ENCODE results near the gene SLC8A1. TPM values are rescaled to one million over a fixed set of nuclear protein-coding genes. Genes with fewer than 3 reads are reported as not detected.

The SLC8A1 gene
- total RNA-seq, 1 donor from 2014 or later: 4.2 TPM

GRCh38 chr2:40219141-40219540 is 232.7 kb downstream of the SLC8A1 start:
- no peaks in the 10 kb centered on the region for H3K4me1 Mint-ChIP-seq
- no peak for TF ChIP-seq CTCF (conservative IDR thresholded peaks at IDR 0.05)
- H3K4me3 Mint-ChIP-seq: no peak overlapping the region
- DNase-seq (ENCODE audit: low read depth, low spot score): no peak
- no peaks in the 10 kb centered on the region for H3K27me3 Mint-ChIP-seq (ENCODE audit: low read depth)
- no peak overlapping the region for H3K27ac Mint-ChIP-seq (ENCODE audit: unreplicated experiment)
- H3K9me3 Mint-ChIP-seq: peaks cover 10% of the 10 kb centered on the region
- H3K36me3 Mint-ChIP-seq (ENCODE audit: low read depth): no peaks in the 10 kb centered on the region

- DNase-seq (ENCODE audit: low read depth, low spot score): no peak
- Mint-ChIP-seq H3K27ac (ENCODE audit: unreplicated experiment) (no peak overlapping the region), H3K4me1 (no peaks in the 10 kb centered on the region), H3K27me3 (ENCODE audit: low read depth) (no peaks in the 10 kb centered on the region), H3K4me3 (no peak overlapping the region), H3K36me3 (ENCODE audit: low read depth) (no peaks in the 10 kb centered on the region), H3K9me3 (peaks cover 10% of the 10 kb centered on the region)
- no peak for TF ChIP-seq CTCF (conservative IDR thresholded peaks at IDR 0.05)
These were observed 233.2 kb downstream of the SLC8A1 start for GRCh38 chr2:40218679-40219078.

- no peaks in the 10 kb centered on the region for H3K27me3 Mint-ChIP-seq (ENCODE audit: low read depth)
- H3K27ac Mint-ChIP-seq (ENCODE audit: unreplicated experiment): no peak overlapping the region
These were observed 238.3 kb downstream of the SLC8A1 start for GRCh38 chr2:40213619-40214018.

GRCh38 chr2:40213071-40213470 is 238.8 kb downstream of the SLC8A1 start:
- Mint-ChIP-seq H3K9me3 (peaks cover 18% of the 10 kb centered on the region), H3K27me3 (ENCODE audit: low read depth) (no peaks in the 10 kb centered on the region), H3K4me3 (no peak overlapping the region), H3K36me3 (ENCODE audit: low read depth) (no peaks in the 10 kb centered on the region), H3K4me1 (no peaks in the 10 kb centered on the region), H3K27ac (ENCODE audit: unreplicated experiment) (no peak overlapping the region)
- TF ChIP-seq CTCF (conservative IDR thresholded peaks at IDR 0.05): peak; percentile 29
- no peak for DNase-seq (ENCODE audit: low read depth, low spot score)

More at GRCh38 chr2:40213619-40214018, 238.3 kb downstream of the SLC8A1 start:
- Mint-ChIP-seq H3K9me3 (peaks cover 18% of the 10 kb centered on the region), H3K36me3 (ENCODE audit: low read depth) (no peaks in the 10 kb centered on the region), H3K4me1 (no peaks in the 10 kb centered on the region), H3K4me3 (no peak overlapping the region)
- no peak for DNase-seq (ENCODE audit: low read depth, low spot score)
- no peak for TF ChIP-seq CTCF (conservative IDR thresholded peaks at IDR 0.05)

GRCh38 chr2:40210968-40211353 is 240.9 kb downstream of the SLC8A1 start:
- H3K36me3 Mint-ChIP-seq (ENCODE audit: low read depth): no peaks in the 10 kb centered on the region
- no peak for TF ChIP-seq CTCF (conservative IDR thresholded peaks at IDR 0.05)
- no peaks in the 10 kb centered on the region for H3K27me3 Mint-ChIP-seq (ENCODE audit: low read depth)
- no peak overlapping the region for H3K27ac Mint-ChIP-seq (ENCODE audit: unreplicated experiment)
- DNase-seq (ENCODE audit: low read depth, low spot score): no peak
- no peak overlapping the region for H3K4me3 Mint-ChIP-seq
- H3K9me3 Mint-ChIP-seq: peaks cover 12% of the 10 kb centered on the region
- peaks cover 4% of the 10 kb centered on the region for H3K4me1 Mint-ChIP-seq

Data from neural crest cell (in vitro differentiated cells).